GM23338 (cell line): ENCODE measurements around the gene SLC32A1. TPM values are rescaled to one million over a fixed set of nuclear protein-coding genes. Genes with fewer than 3 reads are reported as not detected.

Experiments
- CREB1 ChIP-seq: fragments of 250-450 bp; sonication (Bioruptor Pico); IDR thresholded peaks from 2 replicates; pipeline ENCODE4 v1.5.0; 2020; ENCODE audit warnings: low read depth, mild to moderate bottlenecking, moderate library complexity
- EZH2phosphoT487 ChIP-seq: fragments of 200-600 bp; sonication (generic); IDR thresholded peaks from one replicate; pipeline ENCODE4 v1.8.1; 2018; ENCODE audit warnings: antibody characterized with exemption; ENCODE audit not compliant: unreplicated experiment
- NANOG ChIP-seq: IDR thresholded peaks from 2 replicates; pipeline ENCODE4 v1.6.1; 2016; ENCODE audit warnings: antibody characterized with exemption, borderline replicate concordance
- STAT1 ChIP-seq: IDR thresholded peaks from one replicate; pipeline ENCODE4 v1.6.1; 2016; ENCODE audit warnings: antibody characterized with exemption; ENCODE audit not compliant: unreplicated experiment
- ZNF114 ChIP-seq: fragments of 250-450 bp; sonication (Bioruptor Pico); IDR thresholded peaks from 2 replicates; pipeline ENCODE4 v1.5.0; 2020; ENCODE audit warnings: mild to moderate bottlenecking, moderate library complexity
- ZNF331 ChIP-seq: fragments of 250-450 bp; sonication (Bioruptor Pico); IDR thresholded peaks from 2 replicates; pipeline ENCODE4 v1.5.0; 2020; ENCODE audit warnings: low read depth, mild to moderate bottlenecking, moderate library complexity
- ZNF462 ChIP-seq: fragments of 250-450 bp; sonication (Bioruptor Pico); IDR thresholded peaks from 2 replicates; pipeline ENCODE4 v1.5.0; 2020; ENCODE audit warnings: mild to moderate bottlenecking, moderate library complexity
- polyA plus RNA-seq: library from polyadenylated mRNA; unstranded; fragments of >200 nt; fragmentation: Nextera tagmentation; extraction: Ambion mirVana; gene quantifications from 2 replicates; pipeline ENCODE4 v1.2.1, GENCODE V29; 2016
- total RNA-seq: library from RNA; depleted of rRNA; stranded (reverse); fragments of >200 nt; shearing (Covaris generic); gene quantifications from 2 replicates; pipeline ENCODE4 v1.2.3, GENCODE V29; 2014
- TF ChIP-seq, protein P1 (sequence below): IDR thresholded peaks from one replicate; pipeline ENCODE4 v1.6.1; 2018; ENCODE audit warnings: antibody characterized with exemption; ENCODE audit not compliant: unreplicated experiment

Gene SLC32A1
- total and polyA plus RNA-seq, 2 experiments from 2014 or later: 0.87 TPM; not detected in 1

DNA sequence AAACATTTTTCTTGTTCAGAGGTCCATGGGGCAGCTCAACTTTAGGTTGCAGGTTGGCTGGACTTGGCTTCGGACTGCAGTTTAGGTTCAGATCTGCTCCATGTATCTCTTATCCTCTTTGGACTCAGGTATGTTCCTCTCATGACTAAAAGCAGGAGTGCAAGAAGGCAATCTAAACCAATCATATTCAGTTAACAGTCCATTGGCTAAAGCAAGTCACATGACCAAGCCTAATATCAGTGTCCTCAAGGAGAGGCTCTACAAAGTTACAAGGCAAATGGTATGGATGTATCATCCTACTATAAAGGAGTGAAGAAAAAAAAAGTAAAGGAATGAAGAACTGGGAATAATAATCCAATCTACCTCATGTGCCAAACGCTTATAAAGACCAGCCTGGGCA is 21.5 kb downstream of the SLC32A1 start (continued):
- TF ChIP-seq ZNF462 (CRISPR knock-in tag) (no peak), CREB1 (CRISPR knock-in tag) (no peak), EZH2phosphoT487 (no peak), ZNF114 (no peak), NANOG (no peak), STAT1 (no peak), ZNF331 (CRISPR knock-in tag) (no peak)
- TF ChIP-seq, protein P1, sequence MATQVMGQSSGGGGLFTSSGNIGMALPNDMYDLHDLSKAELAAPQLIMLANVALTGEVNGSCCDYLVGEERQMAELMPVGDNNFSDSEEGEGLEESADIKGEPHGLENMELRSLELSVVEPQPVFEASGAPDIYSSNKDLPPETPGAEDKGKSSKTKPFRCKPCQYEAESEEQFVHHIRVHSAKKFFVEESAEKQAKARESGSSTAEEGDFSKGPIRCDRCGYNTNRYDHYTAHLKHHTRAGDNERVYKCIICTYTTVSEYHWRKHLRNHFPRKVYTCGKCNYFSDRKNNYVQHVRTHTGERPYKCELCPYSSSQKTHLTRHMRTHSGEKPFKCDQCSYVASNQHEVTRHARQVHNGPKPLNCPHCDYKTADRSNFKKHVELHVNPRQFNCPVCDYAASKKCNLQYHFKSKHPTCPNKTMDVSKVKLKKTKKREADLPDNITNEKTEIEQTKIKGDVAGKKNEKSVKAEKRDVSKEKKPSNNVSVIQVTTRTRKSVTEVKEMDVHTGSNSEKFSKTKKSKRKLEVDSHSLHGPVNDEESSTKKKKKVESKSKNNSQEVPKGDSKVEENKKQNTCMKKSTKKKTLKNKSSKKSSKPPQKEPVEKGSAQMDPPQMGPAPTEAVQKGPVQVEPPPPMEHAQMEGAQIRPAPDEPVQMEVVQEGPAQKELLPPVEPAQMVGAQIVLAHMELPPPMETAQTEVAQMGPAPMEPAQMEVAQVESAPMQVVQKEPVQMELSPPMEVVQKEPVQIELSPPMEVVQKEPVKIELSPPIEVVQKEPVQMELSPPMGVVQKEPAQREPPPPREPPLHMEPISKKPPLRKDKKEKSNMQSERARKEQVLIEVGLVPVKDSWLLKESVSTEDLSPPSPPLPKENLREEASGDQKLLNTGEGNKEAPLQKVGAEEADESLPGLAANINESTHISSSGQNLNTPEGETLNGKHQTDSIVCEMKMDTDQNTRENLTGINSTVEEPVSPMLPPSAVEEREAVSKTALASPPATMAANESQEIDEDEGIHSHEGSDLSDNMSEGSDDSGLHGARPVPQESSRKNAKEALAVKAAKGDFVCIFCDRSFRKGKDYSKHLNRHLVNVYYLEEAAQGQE: no peak
